Lower leg skin (tissue), 3 donors: ENCODE measurements around the gene MAPK9.

Source experiments
- POLR2A ChIP-seq, 2 donors: fragments of 450-650 bp; IDR thresholded peaks; one replicate each; pipeline ENCODE4 v1.6.1; 2016 to 2017; ENCODE audit warnings: antibody characterized with exemption in 2 of 2, mild to moderate bottlenecking in 1 of 2, moderate library complexity in 1 of 2
- TF ChIP-seq, protein P1 (sequence below), 3 donors: fragments of 450-650 bp; IDR thresholded peaks; one replicate each; pipeline ENCODE4 v1.5.1; 2016; ENCODE audit warnings: antibody characterized with exemption in 3 of 3, mild to moderate bottlenecking in 3 of 3, moderate library complexity in 2 of 3

DNA sequence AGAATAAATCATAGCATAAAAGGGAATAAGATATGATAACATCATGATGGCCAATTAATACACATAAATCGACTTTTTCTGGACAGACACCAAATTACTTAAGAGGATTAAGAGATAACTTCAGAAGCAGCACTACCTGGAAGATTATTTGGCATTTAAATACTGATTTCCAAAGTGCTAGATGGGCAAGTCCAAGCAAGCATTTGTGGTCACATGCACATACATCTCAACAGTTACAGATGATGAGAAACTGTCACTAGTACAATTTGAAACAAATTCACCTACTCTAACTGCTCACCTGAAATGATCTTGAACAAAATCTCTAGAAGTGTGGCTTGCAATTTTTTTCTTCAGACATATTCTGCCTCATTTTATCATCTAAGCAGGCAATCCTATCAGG lies 56.0 kb downstream of the MAPK9 start:
- no peak for TF ChIP-seq POLR2A (IDR thresholded peaks at IDR 0.05)
- TF ChIP-seq, protein P1, sequence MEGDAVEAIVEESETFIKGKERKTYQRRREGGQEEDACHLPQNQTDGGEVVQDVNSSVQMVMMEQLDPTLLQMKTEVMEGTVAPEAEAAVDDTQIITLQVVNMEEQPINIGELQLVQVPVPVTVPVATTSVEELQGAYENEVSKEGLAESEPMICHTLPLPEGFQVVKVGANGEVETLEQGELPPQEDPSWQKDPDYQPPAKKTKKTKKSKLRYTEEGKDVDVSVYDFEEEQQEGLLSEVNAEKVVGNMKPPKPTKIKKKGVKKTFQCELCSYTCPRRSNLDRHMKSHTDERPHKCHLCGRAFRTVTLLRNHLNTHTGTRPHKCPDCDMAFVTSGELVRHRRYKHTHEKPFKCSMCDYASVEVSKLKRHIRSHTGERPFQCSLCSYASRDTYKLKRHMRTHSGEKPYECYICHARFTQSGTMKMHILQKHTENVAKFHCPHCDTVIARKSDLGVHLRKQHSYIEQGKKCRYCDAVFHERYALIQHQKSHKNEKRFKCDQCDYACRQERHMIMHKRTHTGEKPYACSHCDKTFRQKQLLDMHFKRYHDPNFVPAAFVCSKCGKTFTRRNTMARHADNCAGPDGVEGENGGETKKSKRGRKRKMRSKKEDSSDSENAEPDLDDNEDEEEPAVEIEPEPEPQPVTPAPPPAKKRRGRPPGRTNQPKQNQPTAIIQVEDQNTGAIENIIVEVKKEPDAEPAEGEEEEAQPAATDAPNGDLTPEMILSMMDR (IDR thresholded peaks at IDR 0.05): no peak
